H4 (cell line): ENCODE results near the gene CEACAM19. TPM values are rescaled to one million over a fixed set of nuclear protein-coding genes. Genes with fewer than 3 reads are reported as not detected.
A peak's percentile ranks its signal among the peaks of the same experiment; 100 is the strongest.
"Not testable (repeated sequence)": the region's sequence is repeated elsewhere in the genome, so short reads cannot be mapped to it uniquely, and the experiment has no call there.

Experiments used
- DNase-seq: peaks from one replicate; pipeline ENCODE4 v3.0.0-alpha.2; 2015; ENCODE audit warnings: low spot score
- total RNA-seq: library from RNA; depleted of rRNA; stranded (reverse); fragments of >200 nt; shearing (Covaris generic); gene quantifications from 2 replicates; pipeline ENCODE4 v1.2.3, GENCODE V29; 2014; rRNA removed

CEACAM19 gene, protein sequence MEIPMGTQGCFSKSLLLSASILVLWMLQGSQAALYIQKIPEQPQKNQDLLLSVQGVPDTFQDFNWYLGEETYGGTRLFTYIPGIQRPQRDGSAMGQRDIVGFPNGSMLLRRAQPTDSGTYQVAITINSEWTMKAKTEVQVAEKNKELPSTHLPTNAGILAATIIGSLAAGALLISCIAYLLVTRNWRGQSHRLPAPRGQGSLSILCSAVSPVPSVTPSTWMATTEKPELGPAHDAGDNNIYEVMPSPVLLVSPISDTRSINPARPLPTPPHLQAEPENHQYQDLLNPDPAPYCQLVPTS
- total RNA-seq = 0.23 and 1.0 TPM in 2 replicates

DNA sequence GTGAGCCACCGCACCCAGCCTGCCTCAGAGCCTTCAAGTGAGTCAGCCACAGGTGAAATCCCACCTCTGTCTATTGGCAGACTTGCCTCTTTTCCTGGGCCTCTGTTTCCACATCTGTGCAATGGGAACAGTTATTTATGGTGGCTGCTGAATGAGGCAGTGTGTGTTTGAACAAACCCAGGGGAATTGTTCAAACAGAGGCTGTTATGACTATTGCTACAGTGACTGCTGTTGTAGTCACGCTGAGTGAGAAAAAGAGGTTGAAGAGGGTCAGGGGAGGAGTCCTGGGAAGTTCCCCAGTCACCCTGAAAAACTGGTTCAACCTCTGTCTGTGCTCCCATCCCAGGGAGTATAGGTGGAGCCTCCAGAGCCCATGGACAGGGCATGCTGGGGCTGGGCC is at the start of gene CEACAM19:
CEACAM19 (plus strand) TSS at position 83 of the 400 bp plus-strand sequence. CDS start 450 bp downstream, outside the sequence.
- DNase-seq = no peak

- no peak for DNase-seq
Observed at GRCh38 chr19:44623080-44623479, 48.2 kb upstream of the CEACAM19 start.

GRCh38 chr19:44623626-44624025 is 47.7 kb upstream of the CEACAM19 start:
- no peak for DNase-seq

GRCh38 chr19:44624840-44625354 is 46.4 kb upstream of the CEACAM19 start:
- no peak for DNase-seq

- not testable (repeated sequence) for DNase-seq
Observed at GRCh38 chr19:44625637-44626036, 45.6 kb upstream of the CEACAM19 start.

- peak; percentile 67 for DNase-seq
Observed at GRCh38 chr19:44626048-44626624, 45.1 kb upstream of the CEACAM19 start.

DNA sequence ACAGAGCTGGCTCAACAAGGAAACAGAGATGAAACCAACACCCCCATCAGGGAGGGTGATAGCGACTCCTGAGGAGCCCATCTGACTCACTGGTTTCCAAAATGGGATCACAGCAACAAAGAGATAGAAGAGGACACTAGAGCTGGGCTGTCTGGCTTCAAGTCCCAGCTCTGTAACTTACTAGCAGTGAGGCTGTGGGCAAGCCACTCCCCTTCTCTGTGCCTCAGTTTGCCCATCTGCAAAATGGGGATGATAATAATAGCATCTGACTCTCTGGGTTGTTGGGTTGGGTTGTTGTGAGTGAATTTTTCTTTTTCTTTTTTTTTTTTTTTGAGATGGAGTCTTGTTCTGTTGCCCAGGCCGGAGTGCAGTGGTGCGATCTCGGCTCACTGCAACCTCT is 43.7 kb upstream of the CEACAM19 start:
- no peak for DNase-seq

DNA sequence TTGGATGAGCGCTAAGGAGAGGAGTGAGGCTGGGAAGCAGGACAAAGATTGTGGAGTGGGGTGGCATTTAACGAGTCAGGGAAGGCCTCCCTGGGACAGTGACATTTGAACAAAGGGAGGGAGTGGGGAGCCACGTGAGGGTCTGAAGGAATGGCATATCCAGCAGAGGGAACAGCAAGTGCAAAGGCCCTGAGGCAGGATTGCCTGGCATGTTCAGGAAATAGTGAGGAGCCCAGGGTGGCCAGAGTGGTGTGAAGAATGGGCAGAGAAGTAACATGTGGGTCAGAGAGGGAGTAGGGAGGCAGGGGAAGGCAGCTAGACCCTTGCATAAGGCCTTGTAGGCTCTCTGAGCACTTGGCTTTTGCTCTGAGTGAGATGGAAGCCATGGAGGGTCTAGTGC is 42.5 kb upstream of the CEACAM19 start:
- DNase-seq = no peak

GRCh38 chr19:44631611-44632010 is 39.7 kb upstream of the CEACAM19 start:
- not testable (repeated sequence) for DNase-seq

DNA sequence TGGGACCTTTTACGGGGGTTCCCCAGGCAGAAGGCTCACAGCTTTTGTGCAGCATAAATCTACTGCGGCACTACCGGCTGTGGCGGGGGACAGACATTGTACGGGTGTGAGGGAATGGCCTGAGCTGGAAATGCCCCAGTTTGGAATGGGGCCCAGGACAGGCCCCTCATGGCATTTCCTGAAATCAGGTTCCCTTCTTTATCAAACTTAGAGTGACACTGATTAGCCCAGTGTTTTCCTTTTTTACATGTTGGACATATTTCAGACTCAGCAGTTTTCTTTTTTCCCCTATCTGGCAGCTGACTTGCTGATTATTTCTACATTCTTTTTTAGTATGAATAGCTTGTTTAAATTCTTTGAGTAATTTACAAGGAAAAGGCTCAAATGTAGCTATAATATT is 37.2 kb upstream of the CEACAM19 start:
- not testable (repeated sequence) for DNase-seq

GRCh38 chr19:44634785-44635184 is 36.5 kb upstream of the CEACAM19 start:
- no peak for DNase-seq

GRCh38 chr19:44635581-44636438 is 35.5 kb upstream of the CEACAM19 start:
- no peak for DNase-seq

DNA sequence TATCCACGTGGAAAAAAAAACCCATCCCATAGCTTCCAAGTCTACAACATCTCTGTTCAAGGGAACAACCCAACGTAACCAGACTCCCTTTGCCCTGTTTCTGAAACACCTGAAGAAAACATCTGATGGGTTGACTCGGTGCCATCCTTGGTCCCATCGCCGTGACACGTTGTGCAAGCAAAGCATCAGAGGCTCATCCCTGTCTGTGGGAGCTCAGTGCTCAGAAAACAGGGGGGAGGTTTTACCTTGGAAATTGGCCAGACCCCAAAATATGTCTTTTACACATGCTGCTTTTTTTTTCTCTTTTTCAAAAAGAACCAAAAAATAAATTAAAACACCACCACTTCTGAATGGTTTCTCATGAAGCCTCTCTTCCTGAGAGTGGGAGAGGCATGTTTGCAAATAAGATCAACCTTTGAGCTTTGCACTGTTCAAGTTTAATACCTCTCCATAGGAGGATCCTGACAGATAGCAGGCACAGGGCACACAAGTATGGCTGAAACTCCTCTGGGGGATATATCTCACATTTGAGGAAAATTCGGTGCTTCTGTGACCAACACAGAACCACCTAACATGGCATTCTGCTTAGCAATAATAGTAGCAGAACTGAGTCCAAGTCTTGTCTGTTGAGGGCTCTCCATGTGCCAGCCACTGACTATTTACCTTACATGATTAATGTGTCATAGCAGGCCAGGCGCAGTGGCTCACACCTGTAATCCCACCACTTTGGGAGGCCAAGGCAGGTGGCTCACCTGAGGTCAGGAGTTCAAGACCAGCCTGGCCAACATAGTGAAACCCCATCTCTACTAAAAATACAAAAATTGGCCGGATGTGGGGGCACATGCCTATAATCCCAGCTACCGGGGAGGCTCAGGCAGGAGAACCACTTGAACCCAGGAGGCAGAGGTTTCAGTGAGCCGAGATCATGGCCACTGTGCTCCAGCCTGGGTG is 34.6 kb upstream of the CEACAM19 start:
- DNase-seq = no peak

GRCh38 chr19:44637390-44637764 is 33.9 kb upstream of the CEACAM19 start:
- DNase-seq = no peak

DNA sequence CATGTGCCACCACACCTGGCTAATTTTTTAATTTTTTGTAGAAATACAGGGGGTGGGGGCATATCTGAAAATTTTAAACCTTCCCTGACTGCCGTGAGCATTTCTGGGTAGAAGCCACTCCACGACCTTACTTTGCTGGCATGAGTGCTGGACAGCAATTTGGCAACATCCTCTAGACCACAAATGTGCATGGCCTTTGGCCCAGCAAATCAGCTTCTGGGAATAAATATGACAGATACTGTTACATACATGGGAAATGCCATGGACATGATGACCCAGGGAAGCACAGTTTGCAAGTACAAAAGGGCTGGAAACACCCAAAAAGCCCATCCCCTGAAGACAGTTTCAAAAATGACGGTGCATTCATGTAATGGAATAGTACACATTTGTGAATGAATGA is 30.8 kb upstream of the CEACAM19 start:
- no peak for DNase-seq

GRCh38 chr19:44641501-44642265 is 29.6 kb upstream of the CEACAM19 start:
- DNase-seq = no peak

DNA sequence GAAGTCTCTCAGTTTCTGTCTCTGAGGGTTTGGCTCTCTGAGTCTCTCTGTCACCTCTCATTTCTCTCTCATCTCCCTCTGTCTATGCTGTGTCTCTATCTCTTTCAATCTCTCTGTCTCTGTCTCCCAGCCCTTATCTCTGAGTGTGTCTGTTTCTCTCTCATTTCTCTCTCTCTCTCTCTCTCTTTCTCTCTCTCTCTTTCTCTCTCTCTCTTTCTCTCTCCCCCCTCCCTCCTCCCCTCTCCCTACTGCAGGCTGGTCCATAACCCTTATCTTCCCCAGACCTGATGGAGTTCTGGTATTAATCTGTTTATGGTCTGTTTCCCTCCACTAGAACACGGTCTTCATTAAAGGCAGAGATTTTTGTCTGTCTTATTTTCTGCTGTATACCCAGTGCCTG is 28.9 kb upstream of the CEACAM19 start:
- DNase-seq = no peak

DNA sequence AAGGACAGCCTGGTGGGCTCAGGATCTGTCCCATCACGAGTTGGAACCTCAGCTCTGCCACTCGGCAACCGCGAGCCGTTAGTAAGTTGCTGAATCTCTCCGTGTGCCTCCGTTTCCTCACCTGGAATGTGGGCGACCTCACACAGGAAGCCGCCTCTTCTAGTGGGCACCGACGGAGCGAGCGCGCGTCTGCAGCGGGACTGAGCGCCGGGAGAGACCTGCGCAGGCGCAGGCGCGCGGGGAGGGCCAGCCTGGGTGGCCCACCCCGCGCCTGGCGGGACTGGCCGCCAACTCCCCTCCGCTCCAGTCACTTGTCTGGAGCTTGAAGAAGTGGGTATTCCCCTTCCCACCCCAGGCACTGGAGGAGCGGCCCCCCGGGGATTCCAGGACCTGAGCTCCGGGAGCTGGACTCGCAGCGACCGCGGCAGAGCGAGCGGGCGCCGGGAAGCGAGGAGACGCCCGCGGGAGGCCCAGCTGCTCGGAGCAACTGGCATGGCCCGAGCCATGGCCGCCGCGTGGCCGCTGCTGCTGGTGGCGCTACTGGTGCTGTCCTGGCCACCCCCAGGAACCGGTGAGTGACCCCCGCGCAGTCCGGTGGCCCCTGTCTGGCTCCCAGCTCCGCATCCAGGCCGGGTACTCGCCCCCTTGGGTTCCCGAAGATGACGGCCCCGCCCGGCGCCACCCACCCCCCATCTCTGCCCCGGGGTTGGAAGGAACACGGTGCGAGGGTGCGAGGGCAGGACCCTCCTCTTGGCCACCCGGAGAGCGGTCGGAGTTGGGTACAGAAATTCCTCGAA is 27.5 kb upstream of the CEACAM19 start, which contains the start of gene PVR:
PVR (plus strand) TSS at position 306 of the 797 bp plus-strand sequence; CDS start at position 493, 187 bp downstream.
- peak; percentile 52 for DNase-seq

- DNase-seq = peak; percentile 21
Observed at GRCh38 chr19:44644402-44645016, 26.8 kb upstream of the CEACAM19 start.
